ENCODE data around the gene ARID1B.

Gene ARID1B

DNA sequence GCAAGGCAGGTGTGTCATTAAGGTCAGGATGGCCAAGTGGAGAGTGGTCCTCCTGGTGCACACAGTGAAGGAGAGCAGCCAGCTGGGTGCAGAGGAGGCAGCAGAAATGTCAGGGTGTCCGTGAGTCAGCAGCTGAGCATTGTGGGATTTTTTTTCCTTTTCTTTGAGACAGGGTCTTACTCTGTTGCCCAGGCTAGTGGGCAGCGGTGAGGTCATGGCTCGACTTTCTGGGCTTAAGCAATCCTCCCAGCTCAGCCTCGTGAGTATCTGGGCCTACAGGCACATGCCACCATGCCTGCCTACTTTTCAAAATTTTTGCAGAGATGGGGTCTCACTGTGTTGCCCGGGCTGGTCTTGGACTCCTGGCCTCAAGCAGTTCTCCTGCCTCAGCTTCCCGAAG is 16.0 kb downstream of the ARID1B start:
- Mint-ChIP-seq H3K36me3 (peaks cover 11% of the 10 kb centered on the region), H3K27me3 (no peaks in the 10 kb centered on the region), H3K9me3 (no peaks in the 10 kb centered on the region), H3K4me3 (peak overlapping the region; percentile 22), H3K4me1 (peaks cover 65% of the 10 kb centered on the region), H3K27ac (no peak overlapping the region)
- no peak for ATAC-seq (ENCODE audit: low read depth)
- DNase-seq (ENCODE audit: low spot score in 2 of 2), result no peak

DNA sequence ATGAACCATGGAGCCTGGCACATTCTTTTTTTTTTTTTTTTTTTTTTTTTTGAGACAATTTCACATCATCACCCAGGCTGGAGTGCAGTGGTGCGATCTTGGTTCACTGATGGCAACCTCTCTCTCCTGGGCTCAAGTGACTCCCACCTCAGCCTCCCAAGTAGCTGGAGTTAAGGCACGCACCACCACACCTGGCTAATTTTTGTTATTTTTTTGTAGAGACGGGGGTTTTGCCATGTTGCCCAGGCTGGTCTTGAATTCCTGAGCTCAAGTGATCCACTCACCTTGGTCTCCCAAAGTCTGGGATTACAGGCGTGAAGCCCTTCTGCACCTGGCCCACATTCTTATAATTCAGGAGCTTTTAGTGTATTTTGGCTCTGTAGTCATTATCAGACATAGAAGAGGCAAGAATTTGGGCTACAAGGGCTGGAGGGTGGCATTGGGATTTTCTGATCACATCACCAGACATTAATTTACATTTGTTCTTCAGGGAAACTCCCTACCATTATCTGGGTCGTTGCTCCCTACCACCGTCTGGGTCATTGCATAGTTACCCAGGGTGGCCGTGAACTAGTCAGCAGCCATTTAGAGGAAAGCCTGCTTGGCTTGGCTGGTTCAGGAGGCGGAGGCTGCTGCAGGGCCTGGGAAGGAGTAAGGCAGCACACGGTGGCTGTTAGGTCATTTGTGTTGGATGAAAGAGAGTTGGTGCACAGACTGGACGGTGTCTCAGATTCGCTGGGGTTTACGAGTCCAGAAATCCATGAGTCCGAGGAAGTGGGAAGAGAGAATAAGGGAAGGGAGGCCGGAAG is 17.6 kb downstream of the ARID1B start:
- peaks cover 59% of the 10 kb centered on the region for H3K4me1 Mint-ChIP-seq
- no peaks in the 10 kb centered on the region for H3K9me3 Mint-ChIP-seq

DNA sequence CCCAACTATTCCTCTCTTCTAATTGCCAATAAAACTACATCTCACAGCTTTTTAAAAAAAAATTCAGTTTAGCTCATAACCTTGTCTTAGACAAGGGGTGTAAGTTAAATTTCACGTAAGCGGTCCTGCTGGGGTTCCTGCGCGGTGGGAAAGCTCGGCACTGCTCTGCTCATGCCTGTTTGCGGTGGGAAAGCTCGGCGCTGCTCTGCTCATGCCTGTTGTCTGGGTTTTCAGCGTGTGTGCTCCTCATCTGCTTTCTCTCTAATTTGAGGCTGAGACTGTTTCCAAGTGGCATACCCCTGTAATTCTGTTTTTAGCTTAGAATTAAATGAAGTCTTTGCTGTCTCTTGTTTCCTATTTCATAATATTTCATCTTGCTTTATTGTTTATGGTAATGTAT is 18.6 kb downstream of the ARID1B start:
- peak overlapping the region; percentile 64 for H3K4me3 Mint-ChIP-seq
- H3K27ac Mint-ChIP-seq, result peak overlapping the region; percentile 90
- no peaks in the 10 kb centered on the region for H3K9me3 Mint-ChIP-seq
- ATAC-seq (ENCODE audit: low read depth), result no peak
- peaks cover 55% of the 10 kb centered on the region for H3K4me1 Mint-ChIP-seq
- no peaks in the 10 kb centered on the region for H3K27me3 Mint-ChIP-seq
- DNase-seq (ENCODE audit: low spot score in 2 of 2), result no peak
- H3K36me3 Mint-ChIP-seq, result peaks cover 11% of the 10 kb centered on the region

More for the DNA sequence above, 17.6 kb downstream of the ARID1B start:
- peak; percentile 76 for ATAC-seq (ENCODE audit: low read depth)
- Mint-ChIP-seq H3K36me3 (peaks cover 11% of the 10 kb centered on the region), H3K4me3 (peak overlapping the region; percentile 76), H3K27me3 (no peaks in the 10 kb centered on the region), H3K27ac (peak overlapping the region; percentile 90)
- peak; percentile 35 to 38 for DNase-seq (ENCODE audit: low spot score in 2 of 2)

DNA sequence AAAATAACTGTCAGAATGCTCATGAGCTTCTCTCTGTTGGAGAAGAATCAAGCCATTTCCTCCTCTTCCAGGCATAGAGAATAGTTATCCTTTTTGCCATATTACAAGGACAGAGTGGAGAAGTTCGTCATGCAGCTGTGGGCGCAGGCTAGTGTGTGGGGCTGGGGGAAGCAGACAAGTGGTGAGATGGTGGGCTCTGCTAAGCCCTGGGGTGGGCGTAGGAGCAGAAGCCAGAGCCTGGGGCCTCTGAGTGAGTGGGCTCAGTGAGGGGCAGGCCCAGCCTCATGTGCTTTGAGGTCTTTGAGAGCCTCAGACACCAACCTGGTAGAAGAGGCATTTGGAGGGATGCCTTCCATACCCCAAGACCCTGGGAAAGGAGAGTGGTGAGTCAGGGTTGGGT is 19.4 kb downstream of the ARID1B start:
- no peaks in the 10 kb centered on the region for H3K27me3 Mint-ChIP-seq
- peaks cover 51% of the 10 kb centered on the region for H3K4me1 Mint-ChIP-seq
- H3K4me3 Mint-ChIP-seq, result no peak overlapping the region
- H3K27ac Mint-ChIP-seq, result peak overlapping the region; percentile 90
- DNase-seq (ENCODE audit: low spot score in 2 of 2) (no peak), ATAC-seq (ENCODE audit: low read depth) (no peak)
- no peaks in the 10 kb centered on the region for H3K9me3 Mint-ChIP-seq
- peaks cover 7% of the 10 kb centered on the region for H3K36me3 Mint-ChIP-seq

DNA sequence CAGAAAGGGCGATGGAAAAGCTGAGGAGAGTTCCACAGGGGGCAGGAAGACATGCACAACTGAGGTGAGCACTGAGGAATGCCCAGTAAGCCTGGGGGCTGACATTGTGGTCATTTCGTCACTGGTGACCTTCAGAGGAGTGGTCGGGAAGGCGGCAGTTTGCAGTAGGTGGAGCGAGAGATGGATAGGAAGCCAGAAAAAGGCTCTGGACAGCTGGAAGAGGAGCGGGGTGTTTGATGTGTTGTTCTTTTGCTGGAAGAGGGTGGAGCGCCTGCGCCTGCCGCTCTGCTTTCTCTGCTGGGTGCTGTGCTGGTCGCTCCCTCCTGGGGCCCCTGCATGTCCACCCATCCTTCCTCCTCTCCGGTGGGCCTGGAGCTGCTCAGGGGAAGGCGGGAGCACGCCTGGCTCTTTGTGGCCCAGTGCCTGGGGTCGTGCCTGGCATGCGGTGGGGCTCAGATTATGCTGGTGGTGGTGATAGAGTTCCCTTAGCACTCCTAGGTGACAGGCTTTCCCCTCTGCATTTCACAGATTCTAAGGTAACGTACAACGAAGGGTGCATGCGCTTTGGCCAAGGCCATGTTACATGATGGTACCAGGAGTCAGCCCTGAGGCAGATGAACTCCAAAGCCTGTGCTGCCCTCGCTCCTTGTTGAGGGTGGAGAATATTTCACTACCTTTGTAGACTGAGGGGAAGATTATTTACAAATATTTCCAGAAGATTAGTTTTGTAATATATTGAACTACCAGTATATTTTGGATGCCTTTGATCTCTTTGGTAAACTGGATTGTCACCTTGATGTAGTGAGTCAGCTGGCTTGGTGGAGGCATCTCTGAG is 20.9 kb downstream of the ARID1B start:
- Mint-ChIP-seq H3K4me3 (peak overlapping the region; percentile 1), H3K4me1 (peaks cover 48% of the 10 kb centered on the region), H3K9me3 (no peaks in the 10 kb centered on the region), H3K36me3 (peaks cover 7% of the 10 kb centered on the region), H3K27me3 (no peaks in the 10 kb centered on the region), H3K27ac (peak overlapping the region; percentile 90)
- ATAC-seq (ENCODE audit: low read depth) (no peak), DNase-seq (ENCODE audit: low spot score in 2 of 2) (no peak)

DNA sequence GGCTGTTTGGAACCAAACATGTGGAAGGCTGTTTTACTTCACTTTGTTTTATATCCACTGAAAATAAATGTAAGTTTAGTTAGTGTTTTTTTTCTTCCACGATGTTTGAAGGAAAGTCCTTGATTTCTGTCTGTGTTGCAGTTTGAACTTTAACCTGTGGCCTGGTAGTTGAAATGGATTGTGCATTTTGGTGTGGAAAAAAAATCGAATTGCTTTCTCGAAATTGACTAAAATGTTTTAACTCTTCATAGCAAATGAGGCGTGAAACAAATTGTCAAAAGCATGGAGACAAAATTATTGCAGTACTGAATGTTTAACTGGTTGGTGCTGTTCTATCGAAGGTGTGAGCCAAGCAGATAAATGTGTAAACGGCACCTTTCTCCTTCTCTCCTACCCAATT is 24.5 kb downstream of the ARID1B start:
- Mint-ChIP-seq H3K4me1 (peaks cover 51% of the 10 kb centered on the region), H3K27me3 (no peaks in the 10 kb centered on the region), H3K27ac (no peak overlapping the region), H3K36me3 (peaks cover 15% of the 10 kb centered on the region), H3K4me3 (no peak overlapping the region), H3K9me3 (no peaks in the 10 kb centered on the region)
- no peak for DNase-seq (ENCODE audit: low spot score in 2 of 2)
- no peak for ATAC-seq (ENCODE audit: low read depth)

DNA sequence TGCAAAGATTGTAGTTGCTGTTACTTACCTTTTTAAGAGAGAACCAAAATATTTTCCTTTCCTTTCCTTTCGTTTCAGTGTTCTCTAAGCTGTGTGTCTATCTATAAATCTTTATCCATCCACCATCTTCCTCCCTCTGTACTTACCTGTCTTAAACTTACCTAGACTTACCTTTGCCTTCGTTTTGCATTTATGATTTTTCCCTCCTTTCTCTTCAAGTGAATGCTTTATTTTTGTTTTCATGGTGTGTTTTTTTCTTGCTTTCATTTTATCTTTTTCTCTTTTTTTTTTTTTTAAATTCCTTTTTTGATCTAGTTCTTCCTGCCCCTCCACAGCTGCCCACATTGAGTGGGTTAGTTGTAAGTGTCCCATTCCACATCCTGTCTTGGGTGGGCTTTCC is 26.2 kb downstream of the ARID1B start:
- peaks cover 50% of the 10 kb centered on the region for H3K4me1 Mint-ChIP-seq
- H3K27ac Mint-ChIP-seq, result no peak overlapping the region
- no peaks in the 10 kb centered on the region for H3K27me3 Mint-ChIP-seq
- ATAC-seq (ENCODE audit: low read depth), result no peak
- H3K36me3 Mint-ChIP-seq, result peaks cover 9% of the 10 kb centered on the region
- H3K9me3 Mint-ChIP-seq, result no peaks in the 10 kb centered on the region
- DNase-seq (ENCODE audit: low spot score in 2 of 2), result no peak
- no peak overlapping the region for H3K4me3 Mint-ChIP-seq

DNA sequence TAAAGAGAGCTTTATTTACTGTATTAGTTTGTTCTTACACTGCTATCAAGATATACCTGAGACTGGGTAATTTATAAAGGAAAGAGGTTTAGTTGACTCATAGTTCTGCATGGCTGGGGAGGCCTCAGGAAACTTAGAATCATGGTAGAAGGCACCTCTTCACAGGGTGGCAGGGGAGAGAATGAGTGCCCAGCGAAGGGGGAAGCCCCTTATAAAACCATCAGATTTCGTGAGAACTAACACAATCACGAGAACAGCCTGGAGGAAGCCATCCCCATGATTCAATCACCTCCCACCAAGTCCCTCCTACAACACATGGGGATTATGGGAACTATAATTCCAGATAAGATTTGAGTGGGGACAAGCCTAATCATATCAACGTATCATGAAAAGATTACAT is 27.2 kb downstream of the ARID1B start:
- no peak overlapping the region for H3K4me3 Mint-ChIP-seq
- H3K4me1 Mint-ChIP-seq, result peaks cover 50% of the 10 kb centered on the region
- ATAC-seq (ENCODE audit: low read depth) (no peak), DNase-seq (ENCODE audit: low spot score in 2 of 2) (no peak)
- peaks cover 9% of the 10 kb centered on the region for H3K36me3 Mint-ChIP-seq
- peak overlapping the region; percentile 63 for H3K27ac Mint-ChIP-seq
- no peaks in the 10 kb centered on the region for H3K9me3 Mint-ChIP-seq
- H3K27me3 Mint-ChIP-seq, result no peaks in the 10 kb centered on the region

DNA sequence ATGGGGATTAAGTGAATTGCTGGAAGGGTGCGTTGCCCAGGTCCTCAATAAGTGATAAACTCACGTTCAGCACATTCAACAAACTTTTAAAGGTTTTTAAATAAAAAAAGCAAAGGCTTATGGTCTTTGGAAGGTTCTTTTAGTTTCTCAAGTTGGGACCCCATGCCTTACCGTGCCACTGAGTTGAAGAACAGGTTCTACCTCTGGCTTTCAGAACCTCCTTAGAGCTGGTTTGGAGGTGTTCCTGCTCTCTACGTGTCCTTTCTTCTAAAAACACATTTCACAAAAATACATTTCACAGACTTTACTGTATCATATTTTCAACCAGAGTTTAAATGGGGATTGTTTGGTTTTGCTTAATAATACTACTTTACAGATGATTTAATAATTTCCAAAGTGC is 29.0 kb downstream of the ARID1B start:
- H3K9me3 Mint-ChIP-seq, result peaks cover 1% of the 10 kb centered on the region
- peaks cover 14% of the 10 kb centered on the region for H3K36me3 Mint-ChIP-seq
- H3K27ac Mint-ChIP-seq, result no peak overlapping the region
- no peaks in the 10 kb centered on the region for H3K27me3 Mint-ChIP-seq
- DNase-seq (ENCODE audit: low spot score in 2 of 2) (no peak), ATAC-seq (ENCODE audit: low read depth) (no peak)
- H3K4me3 Mint-ChIP-seq, result no peak overlapping the region
- H3K4me1 Mint-ChIP-seq, result peaks cover 63% of the 10 kb centered on the region

DNA sequence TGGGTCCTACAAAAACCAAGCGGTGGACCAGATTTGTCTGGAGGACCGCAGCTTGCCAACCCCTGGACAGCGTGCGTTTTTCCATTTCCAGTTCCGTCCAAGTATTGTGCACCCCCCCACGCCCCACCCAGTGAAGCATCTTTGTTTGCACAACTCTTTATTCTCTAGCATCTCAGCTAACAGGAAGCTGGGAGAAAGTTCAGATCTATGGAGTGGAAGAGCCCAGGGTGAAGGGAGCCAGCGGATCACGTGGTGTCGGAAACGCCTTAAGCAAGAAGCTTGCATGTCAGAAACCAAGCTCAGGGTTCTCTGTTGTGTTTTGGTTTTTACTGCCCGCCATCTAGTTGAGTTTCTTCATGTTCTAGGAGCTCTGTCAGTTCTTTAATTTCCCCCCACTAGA is 29.9 kb downstream of the ARID1B start:
- ATAC-seq (ENCODE audit: low read depth) (no peak), DNase-seq (ENCODE audit: low spot score in 2 of 2) (no peak)
- H3K4me1 Mint-ChIP-seq, result peaks cover 59% of the 10 kb centered on the region
- H3K4me3 Mint-ChIP-seq, result no peak overlapping the region
- H3K27me3 Mint-ChIP-seq, result no peaks in the 10 kb centered on the region
- H3K9me3 Mint-ChIP-seq, result peaks cover 1% of the 10 kb centered on the region
- H3K36me3 Mint-ChIP-seq, result peaks cover 14% of the 10 kb centered on the region
- no peak overlapping the region for H3K27ac Mint-ChIP-seq

DNA sequence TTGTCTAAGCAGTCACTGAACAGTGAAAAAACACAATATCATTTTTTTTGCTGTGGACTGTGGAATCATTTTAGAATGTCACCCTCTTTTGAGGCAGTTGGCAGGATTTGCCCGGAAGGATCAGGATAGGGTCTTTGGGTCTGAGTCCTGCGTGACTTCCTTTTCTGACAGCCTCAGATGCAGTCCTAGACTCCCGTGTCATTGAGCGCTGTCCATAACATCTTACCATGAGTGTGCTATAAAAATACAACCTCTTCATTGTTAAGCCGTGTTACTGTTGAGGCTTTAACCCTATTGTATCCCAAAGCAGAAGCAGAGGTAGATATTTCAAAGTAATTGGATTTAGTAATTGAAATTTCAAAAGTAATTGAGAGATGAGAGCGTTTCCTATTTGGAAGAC is 30.6 kb downstream of the ARID1B start:
- H3K9me3 Mint-ChIP-seq, result peaks cover 1% of the 10 kb centered on the region
- no peaks in the 10 kb centered on the region for H3K27me3 Mint-ChIP-seq
- ATAC-seq (ENCODE audit: low read depth) (no peak), DNase-seq (ENCODE audit: low spot score in 2 of 2) (no peak)
- H3K4me3 Mint-ChIP-seq, result peak overlapping the region; percentile 39
- H3K27ac Mint-ChIP-seq, result peak overlapping the region; percentile 67
- H3K4me1 Mint-ChIP-seq, result peaks cover 61% of the 10 kb centered on the region
- peaks cover 14% of the 10 kb centered on the region for H3K36me3 Mint-ChIP-seq

DNA sequence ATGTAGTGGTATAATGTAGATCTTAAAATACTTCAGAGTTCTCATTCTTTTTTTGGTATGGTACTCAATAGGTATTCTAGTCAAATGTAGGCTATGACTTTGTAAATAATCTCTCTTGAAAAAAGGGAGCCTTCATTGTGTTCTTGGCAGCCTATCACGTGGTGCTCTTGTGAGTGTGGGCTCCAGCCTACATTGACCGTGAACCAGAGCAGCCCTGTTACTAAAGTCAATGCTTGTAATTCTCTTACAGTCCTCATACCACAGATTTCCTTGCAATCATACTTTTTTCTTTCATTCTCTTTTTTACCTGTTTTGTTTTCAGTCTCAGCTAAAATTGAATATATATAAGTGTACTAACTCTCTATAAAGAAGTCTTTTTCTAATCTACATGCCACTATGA is 31.1 kb downstream of the ARID1B start:
- H3K9me3 Mint-ChIP-seq, result peaks cover 1% of the 10 kb centered on the region
- H3K27ac Mint-ChIP-seq, result peak overlapping the region; percentile 67
- DNase-seq (ENCODE audit: low spot score in 2 of 2), result no peak
- no peaks in the 10 kb centered on the region for H3K27me3 Mint-ChIP-seq
- H3K36me3 Mint-ChIP-seq, result peaks cover 13% of the 10 kb centered on the region
- H3K4me3 Mint-ChIP-seq, result peak overlapping the region; percentile 39
- peaks cover 61% of the 10 kb centered on the region for H3K4me1 Mint-ChIP-seq
- ATAC-seq (ENCODE audit: low read depth), result peak; percentile 36

DNA sequence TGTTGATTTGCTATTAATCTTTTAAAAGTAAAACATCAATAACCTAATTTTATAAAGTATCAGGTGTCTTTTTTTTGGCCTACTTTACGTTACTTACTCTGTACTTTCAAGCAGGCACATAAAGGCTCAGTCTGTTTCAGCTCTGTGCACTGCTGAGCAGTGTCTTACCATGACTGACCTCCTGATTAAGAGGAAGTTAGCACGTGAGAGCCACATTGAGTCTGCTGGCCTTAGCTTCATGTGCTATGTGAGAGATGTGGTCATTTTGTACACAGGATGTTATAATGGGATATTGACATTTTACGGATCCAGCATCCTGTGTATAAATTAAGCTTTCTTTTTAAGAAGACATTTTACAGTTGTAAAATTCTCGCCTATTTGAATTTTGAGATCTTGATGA is 31.9 kb downstream of the ARID1B start:
- Mint-ChIP-seq H3K9me3 (peaks cover 1% of the 10 kb centered on the region), H3K36me3 (peaks cover 8% of the 10 kb centered on the region), H3K27ac (peak overlapping the region; percentile 67), H3K4me1 (peaks cover 59% of the 10 kb centered on the region), H3K27me3 (no peaks in the 10 kb centered on the region), H3K4me3 (no peak overlapping the region)
- DNase-seq (ENCODE audit: low spot score in 2 of 2), result no peak
- ATAC-seq (ENCODE audit: low read depth), result peak; percentile 86

DNA sequence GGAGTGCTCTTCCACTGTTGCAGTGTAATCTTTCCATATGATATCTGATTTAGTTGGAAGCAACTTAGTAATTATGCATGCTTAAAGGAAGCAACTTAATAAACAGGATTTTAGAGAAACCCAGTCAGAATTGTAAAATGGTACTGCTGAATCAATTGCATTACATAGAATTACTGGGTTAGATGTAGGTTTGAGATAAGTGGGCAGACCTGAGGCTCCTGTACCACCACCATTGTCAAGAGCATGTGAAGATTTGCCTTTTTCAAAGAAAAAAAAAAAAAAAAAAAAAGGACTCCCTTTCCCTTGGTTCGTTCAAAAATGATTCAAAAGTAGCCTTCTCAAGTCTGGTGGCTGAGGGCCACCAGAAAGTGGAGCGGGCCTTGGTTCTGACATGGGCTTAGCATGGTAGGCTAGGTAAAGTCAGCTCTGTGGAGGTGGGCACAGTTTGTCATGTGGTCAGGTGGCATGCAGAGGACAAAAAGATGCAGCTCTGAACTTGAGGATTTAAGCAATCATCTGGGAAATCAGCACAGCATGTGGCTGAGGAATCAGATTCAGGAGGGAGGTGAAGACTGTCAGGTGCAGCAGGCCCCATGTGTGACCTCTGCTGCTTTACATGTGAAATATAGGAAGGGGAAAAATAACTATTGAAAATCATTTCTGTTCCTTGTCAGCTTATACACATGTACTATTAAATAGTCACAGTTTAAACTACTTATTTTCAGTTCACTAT is 32.4 kb downstream of the ARID1B start:
- Mint-ChIP-seq H3K27ac (peak overlapping the region; percentile 67), H3K9me3 (peaks cover 1% of the 10 kb centered on the region), H3K4me1 (peaks cover 59% of the 10 kb centered on the region), H3K36me3 (peaks cover 5% of the 10 kb centered on the region), H3K4me3 (peak overlapping the region; percentile 33), H3K27me3 (no peaks in the 10 kb centered on the region)
- no peak for DNase-seq (ENCODE audit: low spot score in 2 of 2)
- no peak for ATAC-seq (ENCODE audit: low read depth)
